ENCODE data around the gene GYPC.
"Not testable (repeated sequence)": the region's sequence is repeated elsewhere in the genome, so short reads cannot be mapped to it uniquely, and the experiment has no call there.

Gene GYPC, protein sequence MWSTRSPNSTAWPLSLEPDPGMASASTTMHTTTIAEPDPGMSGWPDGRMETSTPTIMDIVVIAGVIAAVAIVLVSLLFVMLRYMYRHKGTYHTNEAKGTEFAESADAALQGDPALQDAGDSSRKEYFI

DNA sequence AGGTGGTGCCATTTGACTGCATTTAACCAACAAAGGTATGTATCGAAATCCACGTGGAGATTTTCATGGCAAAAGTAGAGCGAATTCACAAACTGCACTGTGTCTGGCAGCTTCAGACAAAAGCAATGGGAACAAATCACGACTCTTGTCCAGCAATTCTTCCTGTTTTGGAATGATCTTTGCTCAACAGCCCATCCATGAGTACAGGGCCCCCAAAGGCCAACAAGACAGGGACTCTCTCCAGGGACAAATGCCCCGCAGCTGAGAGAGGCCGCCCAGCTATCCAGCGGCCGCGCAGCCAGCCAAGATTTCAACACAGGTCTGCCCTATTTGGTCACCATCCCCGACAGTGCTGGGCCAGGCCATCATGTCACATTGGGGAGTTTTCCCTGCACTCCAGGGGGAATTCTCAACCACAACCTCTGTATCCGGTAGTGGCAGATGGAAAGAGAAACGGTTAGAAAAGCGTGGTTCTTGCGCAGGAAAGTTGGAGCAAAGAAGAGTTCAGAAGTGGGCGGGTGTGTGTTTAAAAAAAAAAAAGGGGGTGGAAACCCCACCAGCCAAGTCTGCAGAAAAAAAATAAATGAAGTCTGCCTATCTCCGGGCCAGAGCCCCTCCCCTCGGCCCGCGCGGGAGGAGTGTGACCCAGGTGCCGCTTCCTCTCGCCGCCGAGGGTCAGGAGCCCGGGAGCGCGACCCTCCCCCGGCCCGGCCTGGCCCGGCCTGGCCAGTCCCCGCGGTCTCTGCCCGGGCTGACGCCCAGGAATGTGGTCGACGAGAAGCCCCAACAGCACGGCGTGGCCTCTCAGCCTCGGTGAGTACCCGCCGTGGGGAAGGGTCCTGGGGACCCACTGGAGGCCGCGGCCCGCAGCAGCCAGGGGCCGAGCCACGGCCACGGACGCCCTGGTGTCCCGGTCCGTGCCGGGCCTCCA, at the start of gene GYPC:
GYPC (plus strand) TSS at position 659 of the 931 bp plus-strand sequence; CDS start at position 765, 106 bp downstream.
- DNase-seq, result peak; percentile 33

DNA sequence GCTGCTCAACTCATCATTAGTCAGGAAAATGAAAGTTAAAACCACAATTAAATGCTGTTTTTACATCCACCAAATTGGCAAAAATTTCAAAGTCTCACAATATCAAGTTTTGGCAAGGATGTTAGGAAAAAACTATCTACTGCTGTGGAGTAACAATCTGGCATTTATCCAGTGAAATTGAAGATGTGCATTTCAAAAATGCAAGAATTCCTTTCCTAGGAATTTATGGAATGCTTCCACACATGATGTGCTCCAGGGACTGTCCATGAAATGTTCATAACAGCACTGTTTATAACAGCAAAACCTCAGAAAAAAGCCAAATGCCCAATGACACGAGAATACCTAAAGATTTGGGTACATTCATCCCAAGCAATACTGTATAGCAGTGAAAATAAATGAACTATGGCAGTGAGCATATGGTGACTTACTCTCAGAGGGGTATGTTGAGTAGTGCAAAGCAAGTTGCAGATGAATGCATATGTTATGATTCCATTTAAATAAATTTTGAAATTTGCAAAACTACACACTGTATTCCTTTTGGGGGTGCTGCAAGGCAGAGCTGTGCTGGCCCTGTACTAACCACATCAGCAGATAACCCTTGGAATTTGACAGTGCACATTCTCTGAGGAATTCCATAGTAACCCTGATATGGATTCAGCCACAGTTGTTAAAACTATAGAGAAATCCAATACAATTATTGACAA, 41.3 kb upstream of the GYPC start:
- no peak for DNase-seq

DNA sequence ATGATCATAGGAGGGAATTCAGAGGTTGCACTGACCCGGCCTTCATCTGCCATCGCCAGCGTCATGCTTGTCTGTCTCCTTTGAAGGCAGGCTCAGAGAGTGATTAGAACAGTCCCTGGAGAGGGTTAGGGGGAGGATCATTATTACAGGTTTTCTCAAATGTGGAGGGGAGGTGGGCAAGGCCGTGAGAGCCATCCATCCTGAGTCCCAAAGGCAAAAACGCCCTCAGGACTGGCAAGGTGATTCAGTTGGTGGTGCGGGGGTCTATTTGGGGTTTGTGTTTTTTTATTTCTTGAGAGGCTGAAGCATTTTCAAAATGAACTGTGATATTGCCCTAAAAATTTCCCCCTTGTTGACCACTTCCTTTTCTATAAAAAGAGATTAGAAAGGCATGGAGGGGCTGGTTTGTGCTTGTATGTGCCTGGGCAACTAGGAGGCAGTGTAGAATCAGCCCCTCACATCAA, 39.3 kb upstream of the GYPC start:
- no peak for DNase-seq

DNA sequence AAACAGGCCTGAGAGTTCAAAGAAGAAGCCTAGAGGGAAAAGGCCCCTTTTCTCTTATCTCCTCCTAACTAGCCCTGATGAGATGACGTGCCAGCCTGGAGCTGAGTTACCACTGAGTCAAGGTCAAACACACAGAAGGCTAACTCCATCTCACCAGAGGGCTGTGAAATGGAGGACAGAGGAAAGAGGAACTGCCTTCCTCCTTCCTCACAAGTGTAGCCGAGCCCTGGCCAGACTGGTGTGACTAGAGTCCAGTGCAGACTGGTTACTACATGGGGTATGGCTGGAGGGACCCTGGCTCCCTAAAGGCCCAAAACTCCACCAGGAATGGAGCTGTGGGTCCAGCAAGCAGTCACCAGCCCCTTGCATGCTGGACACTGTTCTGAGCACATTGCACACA, 35.7 kb upstream of the GYPC start:
- no peak for DNase-seq

DNA sequence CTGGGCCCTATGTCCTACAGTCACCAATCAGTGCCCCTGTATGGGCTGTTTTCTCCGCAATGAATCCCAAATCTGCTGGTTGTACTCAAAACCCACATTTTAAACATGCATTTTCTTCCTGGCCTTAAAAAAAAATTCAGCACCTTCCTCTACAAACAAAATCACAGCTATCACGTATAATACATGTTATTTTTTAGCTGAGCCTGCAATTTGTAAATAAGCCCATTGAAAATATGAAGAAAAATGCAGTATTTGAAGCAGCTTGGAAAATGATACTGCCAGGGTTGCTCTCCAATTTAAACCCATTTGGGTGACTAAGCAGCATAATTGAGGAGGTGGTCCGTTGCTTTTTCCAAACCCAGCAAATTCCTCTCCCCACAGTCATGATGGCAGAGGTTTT, 33.0 kb upstream of the GYPC start:
- no peak for DNase-seq

DNA sequence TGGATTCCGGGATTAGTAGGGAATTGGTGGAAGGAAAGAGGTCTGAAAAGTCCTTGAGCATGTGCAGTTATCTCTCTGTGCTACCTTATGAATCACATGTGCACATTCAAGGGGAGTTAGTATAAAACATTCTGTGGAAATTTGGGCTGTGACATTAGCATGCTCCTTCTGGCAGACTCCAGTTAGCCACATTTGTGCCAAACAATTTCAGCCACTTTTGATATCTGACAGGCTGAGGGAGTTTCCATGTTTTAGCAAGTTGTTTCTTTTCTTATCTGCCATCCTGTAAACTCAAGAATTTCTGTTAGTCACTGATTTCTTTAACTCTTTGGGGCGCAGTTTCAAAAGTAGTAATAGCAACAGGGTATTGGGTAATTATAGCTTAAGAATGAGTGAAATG, 28.3 kb upstream of the GYPC start:
- DNase-seq, result no peak

DNA sequence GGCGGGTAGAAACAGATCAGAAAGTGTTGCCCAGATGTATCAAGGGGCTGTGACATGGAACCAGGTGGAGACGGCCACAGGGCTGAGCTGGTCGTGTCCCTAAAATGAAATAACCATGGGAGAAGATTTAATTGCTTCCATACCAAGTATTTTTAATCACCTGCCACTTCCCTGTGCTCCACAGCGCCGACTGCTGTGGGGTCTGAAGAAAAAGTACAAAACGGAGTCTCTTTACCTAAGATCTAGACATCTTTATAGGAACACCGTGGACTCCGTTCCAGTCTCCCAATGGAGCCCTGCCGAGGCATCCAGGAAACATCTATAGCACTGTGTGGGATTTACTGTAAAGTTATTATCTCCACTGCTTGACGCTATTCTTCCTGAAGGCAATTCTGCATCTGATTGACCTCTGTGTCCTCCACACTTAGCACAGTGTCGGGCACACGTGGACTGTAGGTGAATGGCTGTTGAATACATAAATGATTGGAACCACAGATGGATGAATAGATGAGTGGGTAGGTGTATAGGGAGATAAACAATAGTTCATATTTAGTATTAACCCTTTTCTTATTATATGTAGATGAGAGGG, 21.6 kb upstream of the GYPC start:
- DNase-seq, result peak; percentile 10

DNA sequence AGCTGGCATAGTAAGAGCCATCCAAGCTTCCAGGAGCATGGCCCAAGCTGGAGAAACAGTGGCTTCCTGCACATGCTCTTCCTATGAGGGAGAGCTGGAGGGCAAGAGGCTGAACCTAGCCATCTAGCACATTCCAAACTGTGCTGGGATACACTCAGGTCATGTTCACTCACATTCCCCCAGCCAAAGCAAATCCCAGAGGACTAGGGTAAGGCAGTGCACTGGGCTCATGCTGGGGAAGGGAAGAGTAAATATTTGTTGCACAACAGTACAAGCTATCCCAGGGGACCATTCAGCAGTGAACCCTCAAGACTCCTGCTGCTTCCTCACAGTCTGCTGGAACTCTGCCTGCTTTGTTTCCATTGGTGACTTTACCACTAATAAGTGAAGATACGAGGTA, 20.7 kb upstream of the GYPC start:
- no peak for DNase-seq

DNA sequence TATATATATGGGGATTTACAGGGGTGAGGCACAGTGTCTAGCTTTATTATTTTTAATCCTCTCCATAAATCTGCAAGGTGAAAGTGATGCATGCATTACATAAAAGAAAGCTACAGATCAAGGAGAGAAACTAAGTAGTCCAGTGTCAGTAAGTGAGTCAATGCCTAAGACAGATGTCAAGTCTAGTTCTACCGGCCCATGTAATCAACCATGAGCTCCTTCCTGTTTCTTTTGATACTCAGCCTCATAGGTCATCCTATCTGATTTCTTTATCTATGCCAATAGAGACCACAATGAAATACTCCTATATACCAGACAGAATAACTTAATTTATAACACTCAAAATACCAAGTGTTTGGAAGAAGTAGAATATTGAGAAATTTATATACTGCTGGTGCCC, 20.2 kb upstream of the GYPC start:
- no peak for DNase-seq

DNA sequence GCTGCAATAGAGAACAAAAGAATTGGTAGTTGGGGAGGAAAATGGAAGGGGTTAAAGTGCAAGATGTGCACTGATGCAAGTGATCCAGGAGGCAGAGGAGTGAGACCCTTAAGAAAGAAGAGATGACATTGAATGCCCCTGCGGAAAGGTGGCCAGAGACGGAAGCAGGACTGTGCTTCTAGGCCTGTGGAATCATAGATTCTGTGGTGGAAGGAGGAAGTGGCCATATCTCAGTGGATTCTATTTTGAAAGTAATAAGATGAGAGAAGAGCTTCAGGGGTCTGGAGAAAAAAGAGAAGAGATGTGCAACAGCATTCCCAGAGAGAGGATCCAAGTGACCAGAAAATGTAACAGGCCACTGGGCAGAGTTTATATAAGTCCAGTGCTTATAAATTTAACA, 18.6 kb upstream of the GYPC start:
- DNase-seq, result no peak

DNA sequence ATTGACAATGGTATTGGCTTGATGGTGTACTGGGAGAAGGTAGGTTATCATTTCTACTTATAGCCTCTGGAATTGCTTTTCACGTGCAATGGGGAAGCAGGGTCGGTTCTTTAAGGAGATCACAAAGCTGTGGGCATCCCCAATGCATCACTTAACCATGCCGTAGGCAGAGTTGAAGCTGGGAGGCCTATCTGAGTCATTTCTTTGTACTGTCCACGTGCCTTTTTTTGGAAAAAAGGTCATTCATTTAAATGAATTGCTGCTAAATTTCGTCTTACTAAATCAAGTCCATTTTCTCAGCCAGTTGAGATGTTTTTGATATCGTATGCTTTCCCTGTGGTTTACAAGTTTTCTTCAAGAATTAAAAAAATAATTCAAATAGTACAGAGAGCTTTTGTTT, 17.2 kb upstream of the GYPC start:
- no peak for DNase-seq

DNA sequence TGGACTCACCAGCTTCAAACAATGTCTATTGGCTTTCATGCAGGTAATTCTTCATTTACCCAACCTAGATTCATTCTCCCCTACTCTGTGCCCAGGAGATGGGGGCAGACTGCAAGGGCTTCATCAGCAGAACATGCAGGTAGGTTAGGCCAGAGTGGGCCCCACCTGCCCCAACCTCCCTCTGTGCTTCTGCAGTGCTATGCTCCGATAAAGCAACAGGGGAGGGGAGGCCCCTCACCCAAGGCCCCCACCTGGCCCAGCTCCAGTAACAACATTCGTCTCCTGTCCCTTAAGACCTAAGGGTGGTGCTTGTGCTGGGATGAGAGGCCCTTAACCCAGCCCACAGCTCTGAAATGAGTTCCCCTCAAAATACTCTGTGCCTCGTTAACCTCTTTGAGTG, 16.7 kb upstream of the GYPC start:
- no peak for DNase-seq

DNA sequence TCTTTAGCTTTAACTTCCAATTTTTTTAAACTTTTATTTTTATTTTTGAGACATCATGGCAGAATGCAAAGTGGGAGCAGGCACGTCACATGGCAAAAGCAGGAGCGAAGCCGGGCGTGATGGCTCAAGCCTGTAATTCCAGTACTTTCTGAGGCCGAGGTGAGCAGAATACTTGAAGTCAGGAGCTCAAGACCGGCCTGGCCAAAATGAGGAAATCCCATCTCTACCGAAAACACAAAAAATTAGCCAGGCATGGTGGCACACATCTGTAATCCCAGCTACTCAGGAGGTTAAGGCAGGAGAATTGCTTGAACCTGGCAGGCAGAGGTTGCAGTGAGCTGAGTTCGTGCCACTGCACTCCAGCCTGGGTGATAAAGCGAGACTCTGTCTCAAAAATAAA, 14.7 kb upstream of the GYPC start:
- DNase-seq, result not testable (repeated sequence)

DNA sequence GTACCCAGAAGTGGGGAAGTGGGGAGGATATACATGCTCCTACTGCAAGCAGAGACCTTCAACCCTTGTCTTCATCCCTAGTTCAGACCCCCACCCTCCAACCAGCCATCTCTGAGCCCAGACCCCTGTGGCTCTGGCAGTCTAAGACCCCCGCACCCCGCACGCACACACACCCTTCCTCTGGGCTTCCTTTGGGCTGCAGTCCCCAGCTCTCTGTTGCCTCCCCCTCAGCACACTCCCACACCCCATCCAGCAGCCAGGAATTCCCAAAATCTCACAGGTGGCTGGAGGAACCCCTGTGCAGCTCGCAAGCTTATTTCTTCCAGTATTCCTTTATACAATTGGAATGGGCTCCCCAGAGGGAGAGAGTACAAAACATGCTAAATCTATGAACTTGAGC, 13.9 kb upstream of the GYPC start:
- no peak for DNase-seq

DNA sequence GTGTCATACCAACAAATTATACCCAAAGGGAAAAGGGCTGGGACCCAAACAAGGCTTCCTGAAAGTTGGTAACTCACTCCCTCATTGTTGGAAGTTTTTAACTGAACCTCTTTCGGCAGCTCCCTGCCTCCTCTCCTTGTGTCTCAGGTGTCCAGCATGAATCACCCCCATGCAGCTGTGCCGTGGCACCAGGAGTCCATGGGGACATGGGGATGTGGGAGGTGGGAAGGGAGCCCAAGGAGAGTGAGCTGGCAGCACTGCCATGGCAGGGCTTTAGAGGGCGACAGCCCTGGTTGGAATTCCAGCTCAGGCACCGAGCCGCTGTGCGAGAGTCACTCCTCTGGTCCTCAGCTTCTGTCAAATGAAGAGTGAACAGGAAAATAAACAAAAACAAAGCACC, 12.5 kb upstream of the GYPC start:
- DNase-seq, result no peak

DNA sequence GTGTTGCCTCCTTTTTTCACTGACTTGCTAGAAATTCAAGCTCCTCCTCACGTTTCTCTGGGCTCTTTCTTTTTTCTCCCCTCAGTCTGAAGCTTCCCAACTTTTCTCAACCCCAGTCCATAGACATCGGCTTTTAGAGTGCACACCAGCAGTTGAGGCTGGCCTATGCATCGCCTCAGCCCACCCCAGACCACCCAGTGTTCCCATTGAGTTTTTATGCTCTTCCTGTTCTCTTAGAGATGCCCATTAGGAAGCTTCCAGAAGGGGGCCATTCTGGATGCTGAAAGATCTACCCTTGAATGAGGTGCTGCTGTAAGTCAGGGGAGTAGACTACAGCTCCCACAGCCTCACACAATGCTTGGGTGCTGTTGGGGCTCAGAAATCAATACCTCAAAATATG, 12.0 kb upstream of the GYPC start:
- no peak for DNase-seq

DNA sequence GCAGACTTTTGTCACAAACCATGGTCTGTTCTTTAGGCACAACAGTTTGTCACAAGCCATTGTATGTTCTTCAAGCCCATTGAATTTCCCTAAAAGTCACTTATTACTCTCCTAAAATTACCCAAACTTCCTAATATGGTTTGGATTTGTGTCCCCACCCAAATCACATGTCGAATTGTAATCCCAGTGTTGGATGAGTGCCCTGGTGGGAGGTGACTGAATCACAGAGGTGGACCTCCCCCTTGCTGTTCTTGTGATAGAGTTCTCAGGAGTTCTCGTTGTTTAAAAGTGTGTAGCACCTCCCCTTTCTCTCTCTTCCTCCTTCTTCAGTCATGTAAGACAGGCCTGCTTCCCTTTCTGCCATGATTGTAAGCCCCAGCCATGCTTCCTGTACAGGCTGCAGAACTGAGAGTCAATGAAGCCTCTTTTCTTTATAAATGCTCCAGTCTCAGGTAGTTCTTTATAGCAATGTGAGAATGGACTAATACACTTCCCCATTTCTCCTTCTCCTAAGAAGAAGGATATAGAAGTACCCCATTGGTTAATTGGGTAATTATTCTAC, 11.2 kb upstream of the GYPC start:
- DNase-seq, result no peak

DNA sequence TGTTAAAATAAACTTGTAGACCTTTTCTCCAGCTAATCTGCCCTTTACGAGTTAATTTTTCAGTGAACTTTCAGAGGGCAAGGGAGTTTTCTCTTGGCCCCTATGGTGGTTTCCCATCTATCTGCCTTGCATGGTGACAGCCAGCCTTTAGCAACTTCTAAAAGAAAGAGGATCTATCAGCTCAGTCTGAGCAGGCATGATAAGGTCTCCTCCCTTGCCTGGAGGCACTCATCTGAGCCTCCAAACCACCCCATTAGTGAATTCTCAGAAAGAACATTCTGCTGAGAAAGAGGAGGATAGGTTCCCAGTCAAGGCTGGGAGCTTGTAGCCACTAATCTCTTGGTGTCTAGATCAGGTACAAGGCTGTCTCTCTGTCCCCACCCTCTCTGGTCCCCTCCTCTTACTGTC, 10.7 kb upstream of the GYPC start:
- no peak for DNase-seq

DNA sequence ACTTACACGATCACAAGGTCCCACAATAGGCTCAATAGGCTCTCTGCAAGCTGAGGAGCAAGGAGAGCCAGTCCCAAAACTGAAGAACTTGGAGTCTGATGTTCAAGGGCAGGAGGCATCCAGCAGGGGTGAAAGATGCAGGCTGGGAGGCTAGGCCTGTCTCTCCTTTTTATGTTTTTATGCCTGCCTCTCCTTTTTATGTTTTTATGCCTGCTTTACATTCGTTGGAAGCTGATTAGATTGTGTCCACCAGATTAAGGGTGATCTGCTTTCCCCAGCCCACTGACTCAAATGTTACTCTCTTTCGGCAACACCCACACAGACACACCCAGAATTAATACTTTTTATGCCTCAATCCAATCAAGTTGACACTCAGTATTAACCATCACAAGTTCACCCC, 9.9 kb upstream of the GYPC start:
- DNase-seq, result no peak

DNA sequence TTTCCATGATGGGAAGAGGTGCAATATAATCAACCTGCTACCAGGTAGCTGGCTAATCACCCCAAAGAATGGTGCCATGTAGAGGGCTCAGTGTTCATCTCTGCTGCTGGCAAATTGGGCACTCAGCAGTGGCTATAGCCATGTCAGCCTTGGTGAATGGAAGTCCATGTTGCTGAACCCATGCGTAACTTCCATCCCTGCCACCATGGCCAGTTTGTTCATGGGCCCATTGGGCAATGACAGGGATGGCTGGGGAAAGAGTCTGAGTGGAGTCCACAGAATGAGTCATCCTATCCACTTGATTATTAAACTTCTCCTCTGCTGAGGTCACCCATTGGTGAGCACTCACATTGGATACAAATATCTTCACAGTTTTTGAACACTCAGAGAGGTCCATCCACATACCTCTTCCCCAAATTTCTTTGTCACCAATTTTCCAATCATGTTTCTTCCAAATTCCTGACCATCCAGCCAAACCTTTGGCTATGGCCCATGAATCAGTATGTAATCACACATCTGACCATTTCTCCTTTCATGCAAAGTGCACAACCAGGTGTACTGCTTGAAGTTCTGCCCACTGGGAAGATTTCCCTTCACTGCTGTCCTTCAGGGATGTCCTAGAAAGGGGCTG, 8.1 kb upstream of the GYPC start:
- not testable (repeated sequence) for DNase-seq

DNA sequence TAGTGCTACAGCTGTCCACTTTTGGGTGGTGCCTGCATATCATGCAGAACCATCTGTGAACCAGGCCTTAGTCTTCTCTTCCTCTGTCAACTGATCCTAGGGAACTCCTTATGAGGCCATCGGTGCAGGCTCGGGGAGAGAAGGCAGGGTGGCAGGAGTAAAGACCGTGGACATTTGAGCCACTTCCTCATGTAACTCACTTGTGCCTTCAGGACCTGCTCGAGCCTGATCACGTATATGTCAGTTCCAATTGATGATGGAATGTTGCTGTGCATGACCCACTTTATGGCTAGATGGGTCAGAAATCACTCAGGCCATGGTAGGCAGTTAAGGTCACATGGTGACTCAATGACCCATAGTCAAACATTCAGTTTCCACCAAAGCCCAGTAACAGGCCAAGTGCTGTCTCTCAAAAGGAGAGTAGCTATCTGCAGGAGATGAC, 7.6 kb upstream of the GYPC start:
- DNase-seq, result not testable (repeated sequence)

DNA sequence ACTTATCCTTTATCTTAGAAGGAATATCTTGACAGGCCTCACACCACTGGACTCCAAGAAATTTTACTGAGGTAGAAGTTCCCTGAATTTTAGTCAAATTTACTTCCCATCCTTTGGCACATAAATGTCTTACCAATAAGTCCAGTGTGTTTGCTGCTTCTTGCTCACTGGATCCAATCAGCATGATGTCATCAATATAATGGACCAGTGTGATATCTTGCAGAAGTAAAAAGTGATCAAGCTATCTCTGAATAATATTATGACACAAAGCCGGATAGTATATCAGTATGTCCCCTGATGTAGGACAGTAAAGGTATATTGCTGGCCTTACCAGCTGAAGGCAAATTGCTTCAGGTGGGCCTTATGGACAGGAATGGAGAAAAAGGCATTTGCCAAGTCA, 6.9 kb upstream of the GYPC start:
- DNase-seq, result no peak

DNA sequence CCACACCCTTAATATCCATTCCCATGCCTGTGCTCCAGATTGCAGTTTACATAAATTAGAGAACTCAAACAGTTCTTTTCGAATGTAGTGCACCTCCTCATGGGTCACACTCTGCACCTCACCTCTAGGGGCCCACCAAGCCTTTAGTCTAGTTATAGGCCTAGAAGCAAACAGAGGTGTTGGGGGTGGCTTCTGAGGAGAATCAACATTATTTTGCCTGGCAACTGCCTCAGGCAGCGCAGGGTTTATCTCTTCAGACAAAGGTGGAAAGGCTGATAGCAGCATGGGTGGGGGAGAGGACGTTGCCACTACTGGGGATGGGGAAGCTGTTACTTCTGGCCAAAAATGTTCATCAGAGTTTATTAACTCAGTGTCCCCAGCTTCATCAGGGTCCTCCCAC, 5.0 kb upstream of the GYPC start:
- no peak for DNase-seq
